Mucosa of rectum (tissue), 2 donors: ENCODE results near the gene INPP5J.
A peak's percentile ranks its signal among the peaks of the same experiment; 100 is the strongest.
"Not testable (repeated sequence)": the region's sequence is repeated elsewhere in the genome, so short reads cannot be mapped to it uniquely, and the experiment has no call there.

ENCODE experiments used
- H3K27ac ChIP-seq, 2 donors: one replicate each; pipeline ENCODE4 v1.7.0; 2013; ENCODE audit warnings: inconsistent platforms in 2 of 2, low read depth in 2 of 2, low read length in 2 of 2
- H3K27me3 ChIP-seq, 2 donors: one replicate each; pipeline ENCODE4 v1.7.0; 2013; ENCODE audit warnings: low read length in 2 of 2; ENCODE audit not compliant: control insufficient read depth in 2 of 2, insufficient read depth in 2 of 2
- H3K36me3 ChIP-seq, 2 donors: one replicate each; pipeline ENCODE4 v1.7.0; 2013; ENCODE audit warnings: low read length in 2 of 2; ENCODE audit not compliant: control insufficient read depth in 2 of 2, insufficient read depth in 2 of 2
- H3K4me1 ChIP-seq, 2 donors: one replicate each; pipeline ENCODE4 v1.7.0; 2013; ENCODE audit warnings: low read length in 2 of 2, mild to moderate bottlenecking in 1 of 2; ENCODE audit not compliant: control insufficient read depth in 2 of 2, insufficient read depth in 2 of 2
- H3K4me3 ChIP-seq, 2 donors: one replicate each; pipeline ENCODE4 v1.7.0; 2013; ENCODE audit warnings: low read length in 2 of 2
- H3K9ac ChIP-seq, 2 donors: one replicate each; pipeline ENCODE4 v1.7.0; 2013; ENCODE audit warnings: low read length in 2 of 2, low read depth in 1 of 2, mild to moderate bottlenecking in 1 of 2
- H3K9me3 ChIP-seq, 2 donors: one replicate each; pipeline ENCODE4 v1.7.0; 2013; ENCODE audit warnings: low read length in 2 of 2; ENCODE audit not compliant: control insufficient read depth in 2 of 2
- donor health status: healthy.
- donor health status: Normal muscosa, but diverticular disease.

Gene INPP5J

GRCh38 chr22:31094021-31094551 lies 28.7 kb upstream of the INPP5J start:
- no peaks in the 10 kb centered on the region for H3K27me3 ChIP-seq
- H3K27ac ChIP-seq: peak overlapping the region in 1 of 2 donors; percentile 43
- peaks cover 0 to 10% of the 10 kb centered on the region in 2 donors for H3K4me1 ChIP-seq
- no peak overlapping the region for H3K9ac ChIP-seq
- H3K9me3 ChIP-seq: no peaks in the 10 kb centered on the region
- peaks cover 60 to 70% of the 10 kb centered on the region in 2 donors for H3K36me3 ChIP-seq
- H3K4me3 ChIP-seq: no peak overlapping the region

DNA sequence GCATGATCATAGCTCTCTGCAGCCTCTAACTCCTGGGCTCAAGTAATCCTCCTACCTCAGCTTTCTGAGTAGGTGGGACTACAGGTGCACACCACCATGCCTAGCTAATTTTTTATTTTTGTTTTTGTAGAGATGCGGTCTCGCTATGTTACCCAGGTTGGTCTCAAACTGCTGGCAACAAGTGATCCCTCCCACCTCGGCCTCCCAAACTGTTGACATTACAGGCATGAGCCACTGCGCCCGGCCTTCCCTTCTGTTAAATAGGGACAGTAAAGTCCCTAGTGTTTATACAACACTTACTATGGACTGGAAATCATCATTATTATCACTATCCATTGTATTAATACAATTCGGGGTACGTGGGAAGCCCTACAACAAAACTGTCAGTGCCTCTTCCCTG lies 28.0 kb upstream of the INPP5J start:
- H3K27ac ChIP-seq: no peak overlapping the region

DNA sequence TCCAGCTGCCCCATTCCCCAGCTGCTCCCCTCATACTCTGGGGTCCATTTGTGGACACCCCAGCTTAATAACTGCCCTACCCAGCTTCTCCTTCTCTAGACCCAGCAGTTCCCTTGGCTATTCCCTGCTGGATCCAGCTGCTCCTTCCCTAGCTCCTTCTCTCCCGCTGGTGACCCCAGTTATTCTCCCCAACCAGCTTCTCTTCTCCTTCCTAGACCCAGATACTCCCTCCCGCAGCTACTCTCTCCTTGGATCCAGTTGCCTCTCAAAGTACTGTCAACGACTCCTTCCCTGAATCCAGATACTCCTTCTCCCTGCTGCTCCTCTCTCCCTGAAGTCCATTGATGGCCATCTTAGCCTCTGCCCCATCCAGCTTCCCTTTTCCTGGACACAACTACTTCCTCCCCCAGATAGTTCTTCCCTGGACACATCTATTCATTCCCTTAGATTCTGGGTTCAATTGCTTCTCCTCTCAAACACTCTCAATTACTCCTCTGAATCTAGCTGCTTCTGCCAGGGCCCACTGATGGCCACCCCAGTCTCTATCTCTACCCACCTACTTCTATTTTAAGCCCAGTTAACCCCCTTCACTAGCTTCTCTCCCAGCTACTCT lies 27.0 kb upstream of the INPP5J start:
- peaks cover 62 to 64% of the 10 kb centered on the region in 2 donors for H3K36me3 ChIP-seq
- no peak overlapping the region for H3K9ac ChIP-seq
- no peak overlapping the region for H3K4me3 ChIP-seq
- H3K9me3 ChIP-seq: no peaks in the 10 kb centered on the region
- no peak overlapping the region for H3K27ac ChIP-seq
- no peaks in the 10 kb centered on the region for H3K27me3 ChIP-seq
- H3K4me1 ChIP-seq: peaks cover 0 to 5% of the 10 kb centered on the region in 2 donors

More for the DNA sequence above, 28.0 kb upstream of the INPP5J start:
- peaks cover 62 to 72% of the 10 kb centered on the region in 2 donors for H3K36me3 ChIP-seq
- H3K27me3 ChIP-seq: no peaks in the 10 kb centered on the region
- H3K9ac ChIP-seq: no peak overlapping the region
- no peaks in the 10 kb centered on the region for H3K9me3 ChIP-seq
- H3K4me1 ChIP-seq: peaks cover 0 to 5% of the 10 kb centered on the region in 2 donors
- no peak overlapping the region for H3K4me3 ChIP-seq

- Histone ChIP-seq H3K9ac (no peak overlapping the region), H3K9me3 (no peaks in the 10 kb centered on the region), H3K4me3 (no peak overlapping the region), H3K27me3 (no peaks in the 10 kb centered on the region), H3K36me3 (peaks cover 55 to 56% of the 10 kb centered on the region in 2 donors), H3K27ac (peak overlapping the region in 1 of 2 donors; percentile 16), H3K4me1 (peaks cover 0 to 5% of the 10 kb centered on the region in 2 donors)
These were observed 26.0 kb upstream of the INPP5J start for GRCh38 chr22:31096657-31097279.

- peaks cover 48 to 49% of the 10 kb centered on the region in 2 donors for H3K36me3 ChIP-seq
- not testable (repeated sequence) for H3K27ac ChIP-seq, H3K27me3 ChIP-seq, H3K4me1 ChIP-seq, H3K4me3 ChIP-seq, H3K9ac ChIP-seq, H3K9me3 ChIP-seq
These were observed 25.2 kb upstream of the INPP5J start for GRCh38 chr22:31097539-31097938.

- H3K27ac ChIP-seq: peak overlapping the region in 1 of 2 donors; percentile 63
- no peaks in the 10 kb centered on the region for H3K9me3 ChIP-seq
- no peaks in the 10 kb centered on the region for H3K4me1 ChIP-seq
- no peak overlapping the region for H3K9ac ChIP-seq
- H3K4me3 ChIP-seq: no peak overlapping the region
- peaks cover 43 to 46% of the 10 kb centered on the region in 2 donors for H3K36me3 ChIP-seq
- no peaks in the 10 kb centered on the region for H3K27me3 ChIP-seq
These were observed 24.7 kb upstream of the INPP5J start for GRCh38 chr22:31097941-31098631.

DNA sequence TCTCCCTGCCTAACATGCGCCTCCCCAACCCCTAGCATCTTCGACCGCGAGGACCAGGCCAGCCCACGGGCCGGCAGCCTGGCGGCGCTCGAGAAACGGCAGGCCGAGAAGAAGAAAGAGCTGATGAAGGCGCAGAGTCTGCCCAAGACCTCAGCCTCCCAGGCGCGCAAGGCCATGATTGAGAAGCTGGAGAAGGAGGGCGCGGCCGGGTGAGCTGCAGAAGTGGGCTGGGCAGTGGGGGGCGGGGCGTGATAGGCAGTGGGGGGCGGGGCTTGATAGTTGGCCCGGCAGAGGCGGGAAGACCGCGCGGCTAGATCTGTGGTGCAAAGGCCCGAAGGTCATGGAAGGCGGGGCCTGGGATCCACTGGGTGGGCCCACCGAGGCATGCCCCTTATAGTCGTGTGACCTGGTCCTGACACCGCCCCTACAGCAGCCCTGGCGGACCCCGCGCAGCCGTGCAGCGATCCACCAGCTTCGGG lies 24.1 kb upstream of the INPP5J start:
- H3K27me3 ChIP-seq: no peaks in the 10 kb centered on the region
- no peak overlapping the region for H3K4me3 ChIP-seq
- H3K9me3 ChIP-seq: no peaks in the 10 kb centered on the region
- peaks cover 46 to 48% of the 10 kb centered on the region in 2 donors for H3K36me3 ChIP-seq
- H3K4me1 ChIP-seq: no peaks in the 10 kb centered on the region
- H3K9ac ChIP-seq: peak overlapping the region in 1 of 2 donors; percentile 14
- H3K27ac ChIP-seq: peak overlapping the region; percentile 37 to 63

- Histone ChIP-seq H3K4me1 (no peaks in the 10 kb centered on the region), H3K27ac (peak overlapping the region; percentile 37 to 63), H3K27me3 (no peaks in the 10 kb centered on the region), H3K9me3 (no peaks in the 10 kb centered on the region), H3K36me3 (peaks cover 45 to 50% of the 10 kb centered on the region in 2 donors), H3K4me3 (no peak overlapping the region), H3K9ac (no peak overlapping the region)
These were observed 23.4 kb upstream of the INPP5J start for GRCh38 chr22:31099386-31099785.

- H3K9ac ChIP-seq: no peak overlapping the region
- H3K27me3 ChIP-seq: no peaks in the 10 kb centered on the region
- peaks cover 40 to 46% of the 10 kb centered on the region in 2 donors for H3K36me3 ChIP-seq
- no peak overlapping the region for H3K4me3 ChIP-seq
- H3K9me3 ChIP-seq: no peaks in the 10 kb centered on the region
- H3K4me1 ChIP-seq: no peaks in the 10 kb centered on the region
- peak overlapping the region in 1 of 2 donors; percentile 16 for H3K27ac ChIP-seq
These were observed 22.7 kb upstream of the INPP5J start for GRCh38 chr22:31099841-31100761.
